CD4-positive, alpha-beta T cell treated with Interleukin-17A for 1 hour (primary cell): ENCODE data around the gene UBE3C.
"Not testable (repeated sequence)": the region's sequence is repeated elsewhere in the genome, so short reads cannot be mapped to it uniquely, and the experiment has no call there.

Experiments used
- DNase-seq: peaks from one replicate; pipeline ENCODE4 v3.0.0-alpha.2; 2020

Gene UBE3C

GRCh38 chr7:157274094-157274634 is 135.4 kb downstream of the UBE3C start:
- not testable (repeated sequence) for DNase-seq

- no peak for DNase-seq
Observed at GRCh38 chr7:157274991-157275427, 136.3 kb downstream of the UBE3C start.

GRCh38 chr7:157276091-157276561 is 137.4 kb downstream of the UBE3C start:
- DNase-seq = no peak

GRCh38 chr7:157276731-157277562 is 138.2 kb downstream of the UBE3C start:
- peak; percentile 60 for DNase-seq

GRCh38 chr7:157277568-157277967 is 138.8 kb downstream of the UBE3C start:
- DNase-seq = not testable (repeated sequence)

- no peak for DNase-seq
Observed at GRCh38 chr7:157278167-157278790, 139.6 kb downstream of the UBE3C start.

GRCh38 chr7:157278791-157279724 is 140.3 kb downstream of the UBE3C start:
- no peak for DNase-seq

GRCh38 chr7:157279741-157280215 is 141.1 kb downstream of the UBE3C start:
- no peak for DNase-seq

GRCh38 chr7:157280216-157280841 is 141.6 kb downstream of the UBE3C start:
- DNase-seq = no peak

- no peak for DNase-seq
Observed at GRCh38 chr7:157281221-157281998, 142.7 kb downstream of the UBE3C start.

GRCh38 chr7:157282141-157282801 is 143.5 kb downstream of the UBE3C start:
- DNase-seq = no peak

- DNase-seq = no peak
Observed at GRCh38 chr7:157284229-157285014, 145.7 kb downstream of the UBE3C start.

- DNase-seq = no peak
Observed at GRCh38 chr7:157291404-157292080, 152.8 kb downstream of the UBE3C start.

- no peak for DNase-seq
Observed at GRCh38 chr7:157292258-157292657, 153.5 kb downstream of the UBE3C start.

- DNase-seq = no peak
Observed at GRCh38 chr7:157292770-157293412, 154.2 kb downstream of the UBE3C start.

GRCh38 chr7:157293413-157293788 is 154.7 kb downstream of the UBE3C start:
- DNase-seq = no peak

GRCh38 chr7:157294773-157295172 is 156.0 kb downstream of the UBE3C start:
- DNase-seq = no peak

GRCh38 chr7:157295338-157295737 is 156.6 kb downstream of the UBE3C start:
- DNase-seq = no peak

- no peak for DNase-seq
Observed at GRCh38 chr7:157297185-157297584, 158.5 kb downstream of the UBE3C start.
